Stimulated activated CD4-positive, alpha-beta T cell treated with anti-CD3 and anti-CD28 coated beads, Interleukin-1b, Interleukin-23, amount 100 ng/mL, for 4 hours (primary cell): ENCODE data around the gene GALNT9.
"Not testable (repeated sequence)": the region's sequence is repeated elsewhere in the genome, so short reads cannot be mapped to it uniquely, and the experiment has no call there.

Source experiments
- DNase-seq, 2 donors: peaks; one replicate each; pipeline ENCODE4 v3.0.0-alpha.2; 2020; ENCODE audit warnings: low read depth in 2 of 2

GALNT9 gene

DNA sequence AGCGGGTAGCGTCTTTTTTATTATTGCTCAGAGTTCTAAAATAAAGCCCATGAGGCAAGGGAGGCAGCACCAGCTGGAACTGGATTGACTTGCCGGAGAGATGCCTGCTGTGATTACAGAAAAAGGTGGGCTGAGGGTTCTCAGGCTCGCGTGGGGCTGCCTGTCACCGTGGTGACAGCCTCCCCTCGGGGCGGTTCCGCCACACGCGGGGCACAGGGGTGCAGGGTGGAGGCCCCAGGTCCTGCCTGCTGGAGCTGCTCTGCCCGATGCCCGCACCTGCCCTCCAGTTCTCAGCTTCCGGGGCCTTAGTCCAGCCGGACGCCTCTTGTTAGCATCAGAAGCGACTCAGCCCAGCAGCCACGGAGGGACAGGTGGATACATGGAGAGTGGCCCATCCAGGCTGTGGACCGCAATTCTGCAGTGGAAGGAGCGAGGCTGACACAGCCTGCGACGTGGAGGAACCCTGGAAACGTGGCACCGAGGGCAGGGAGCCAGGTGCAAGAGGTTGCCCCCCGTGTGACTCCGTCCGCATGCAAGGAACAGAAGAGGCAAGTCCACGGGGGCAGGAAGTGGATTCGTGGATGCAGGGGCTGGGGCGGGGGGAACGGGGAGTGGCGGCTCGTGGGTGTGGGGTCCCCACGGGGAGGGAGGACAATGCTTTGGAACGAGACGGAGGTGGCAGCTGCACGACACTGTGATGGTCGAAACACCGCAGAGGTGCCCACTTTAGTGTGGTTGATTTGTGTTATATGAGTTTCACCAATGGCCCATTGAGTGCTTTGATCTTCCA, 79.5 kb downstream of the GALNT9 start:
- no peak for DNase-seq

DNA sequence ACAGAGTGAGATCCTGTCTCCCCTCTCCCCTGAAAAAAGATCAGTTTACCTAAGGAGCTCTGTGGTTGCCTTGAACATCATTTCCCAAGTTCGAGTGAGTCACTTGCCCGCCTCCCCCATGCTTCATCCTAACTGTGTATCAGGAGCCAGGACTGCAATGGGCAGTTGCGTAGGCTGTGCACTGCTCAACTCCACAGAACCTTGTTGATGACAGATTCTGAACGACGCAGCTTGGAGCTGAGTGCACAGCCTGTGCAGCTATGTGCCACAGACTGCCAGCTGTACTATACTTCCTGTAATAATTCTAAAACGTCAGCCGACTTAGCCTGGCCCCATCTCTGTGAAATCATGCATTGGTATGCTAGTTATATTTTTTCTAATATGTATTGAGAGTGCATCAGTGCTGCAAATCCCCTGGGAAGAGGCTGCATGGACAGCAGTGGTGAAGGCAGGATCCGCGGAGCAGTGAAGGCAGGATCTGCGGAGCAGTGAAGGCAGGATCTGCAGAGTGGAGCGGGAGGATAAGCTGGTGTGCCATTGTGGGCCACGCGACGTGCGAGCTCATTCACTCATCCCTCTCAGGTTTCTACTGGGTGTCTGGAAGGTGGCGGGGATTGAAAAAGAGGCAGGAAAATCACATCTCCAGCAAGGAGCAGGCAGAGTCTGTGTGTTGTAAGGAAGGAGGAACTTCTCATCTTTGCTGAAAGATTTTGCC, 80.8 kb downstream of the GALNT9 start:
- DNase-seq = no peak

DNA sequence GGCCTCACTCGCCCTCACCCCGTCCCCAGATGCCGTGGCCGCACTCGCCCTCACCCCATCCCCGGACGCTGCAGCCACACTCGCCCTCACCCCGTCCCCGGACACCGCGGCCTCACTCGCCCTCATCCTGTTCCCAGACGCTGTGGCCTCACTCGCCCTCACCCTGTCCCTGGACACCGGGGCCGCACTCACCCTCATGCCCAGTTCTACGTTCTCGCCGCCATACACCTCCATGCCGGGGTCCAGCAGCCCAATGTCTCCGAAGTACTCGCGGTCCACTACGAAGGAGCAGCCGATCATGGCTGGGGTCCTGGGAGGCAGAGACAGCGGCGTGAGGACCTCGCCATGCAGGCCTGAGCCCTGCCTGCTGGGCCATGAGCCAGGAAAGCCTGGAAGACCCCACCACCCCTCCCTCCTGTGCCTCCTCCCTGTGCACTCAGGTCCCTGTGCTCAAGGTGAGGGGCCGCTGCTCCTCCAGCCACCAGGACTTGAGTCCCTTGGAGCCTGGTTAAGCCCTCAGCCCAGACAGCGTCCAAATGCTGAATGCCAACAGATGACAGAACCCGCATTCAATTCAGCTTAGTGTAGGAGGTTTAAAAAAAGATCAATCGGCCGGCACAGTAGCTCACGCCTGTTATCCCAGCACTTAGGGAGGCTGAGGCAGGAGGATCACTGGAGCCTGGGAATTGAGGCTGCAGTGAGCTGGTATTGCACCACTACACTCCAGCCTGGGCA, 81.5 kb downstream of the GALNT9 start:
- DNase-seq = no peak

DNA sequence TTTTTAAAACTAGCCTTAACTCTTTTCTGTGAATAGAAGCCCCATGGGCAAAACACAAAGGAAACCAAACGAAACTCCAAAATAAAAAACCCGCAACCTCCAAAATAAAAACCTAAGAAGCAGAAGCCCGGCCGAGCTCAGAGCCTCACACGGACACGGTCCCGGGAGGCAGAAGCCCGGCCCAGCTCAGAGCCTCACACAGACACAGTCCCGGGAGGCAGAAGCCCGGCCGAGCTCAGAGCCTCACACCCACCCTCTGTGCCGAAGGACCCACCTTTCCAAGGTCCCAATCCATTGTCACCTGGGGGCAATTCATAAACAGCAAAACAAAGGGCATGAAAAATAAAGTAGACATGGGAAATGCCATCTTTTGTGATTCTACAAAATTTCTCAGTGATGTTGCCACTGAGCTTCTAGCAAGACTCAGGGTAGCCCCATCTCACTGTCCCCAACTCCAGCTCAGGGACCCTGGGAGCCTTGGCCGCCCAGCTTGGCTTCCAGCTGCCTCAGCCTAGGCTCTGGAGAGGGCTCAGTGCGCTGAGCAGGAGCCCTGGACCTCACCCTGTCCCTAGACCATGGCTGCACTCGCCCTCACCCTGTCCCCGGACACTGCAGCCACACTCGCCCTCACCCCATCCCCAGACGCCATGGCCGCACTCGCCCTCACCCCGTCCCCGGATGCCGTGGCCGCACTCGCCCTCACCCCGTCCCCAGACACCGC, 82.2 kb downstream of the GALNT9 start:
- DNase-seq = no peak

DNA sequence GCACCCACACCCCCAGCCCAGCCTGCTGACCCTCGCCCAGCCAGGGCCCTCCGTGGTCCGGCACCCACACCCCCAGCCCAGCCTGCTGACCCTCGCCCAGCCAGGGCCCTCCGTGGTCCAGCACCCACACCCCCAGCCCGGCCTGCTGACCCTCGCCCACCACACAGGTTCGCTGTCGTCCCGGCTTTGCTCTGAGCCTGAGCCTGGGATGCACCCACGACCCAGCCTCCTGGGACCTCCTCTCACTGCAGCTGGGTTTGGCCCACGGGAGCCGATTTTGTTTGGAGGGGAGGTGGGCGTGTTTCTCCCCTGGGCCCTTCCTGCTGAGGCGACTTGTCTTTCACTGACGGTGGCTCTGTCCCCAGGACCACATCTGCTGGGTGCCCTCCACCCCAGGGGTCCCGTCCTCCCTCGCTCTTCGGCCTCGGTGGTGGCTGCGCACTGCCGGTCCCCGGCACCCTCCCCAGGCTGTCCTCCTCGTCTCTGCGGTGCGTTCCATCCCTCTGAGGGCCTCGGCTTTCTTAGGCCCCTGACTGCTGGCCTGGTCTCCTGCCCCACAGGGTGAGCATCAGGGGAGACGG, 83.8 kb downstream of the GALNT9 start:
- DNase-seq = no peak

DNA sequence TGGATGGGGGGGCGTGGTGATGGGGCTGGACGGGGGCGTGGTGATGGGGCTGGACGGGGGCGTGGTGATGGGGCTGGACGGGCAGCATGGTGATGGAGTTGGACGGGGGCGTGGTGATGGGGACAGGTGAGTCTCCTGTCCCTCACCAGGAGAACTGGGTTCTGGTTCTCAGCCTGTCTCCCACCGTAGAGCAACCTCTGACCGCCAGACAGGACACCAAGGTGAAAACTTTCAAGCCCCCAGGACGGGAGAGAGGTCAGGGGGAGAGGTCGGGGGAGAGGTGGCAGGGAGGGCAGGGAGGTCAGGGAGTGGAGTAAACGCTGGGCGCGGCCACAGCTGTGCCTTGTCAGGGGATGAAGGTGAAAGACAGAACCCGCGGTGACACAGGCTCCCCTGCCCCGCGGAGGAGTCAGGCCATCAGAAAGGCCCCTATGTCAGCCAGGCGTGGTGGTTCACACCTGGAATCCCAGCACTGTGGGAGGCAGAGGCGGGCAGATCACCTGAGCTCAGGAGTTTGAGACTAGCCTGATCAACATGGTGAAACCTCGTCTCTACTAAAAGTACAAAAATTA, 84.6 kb downstream of the GALNT9 start:
- no peak for DNase-seq

DNA sequence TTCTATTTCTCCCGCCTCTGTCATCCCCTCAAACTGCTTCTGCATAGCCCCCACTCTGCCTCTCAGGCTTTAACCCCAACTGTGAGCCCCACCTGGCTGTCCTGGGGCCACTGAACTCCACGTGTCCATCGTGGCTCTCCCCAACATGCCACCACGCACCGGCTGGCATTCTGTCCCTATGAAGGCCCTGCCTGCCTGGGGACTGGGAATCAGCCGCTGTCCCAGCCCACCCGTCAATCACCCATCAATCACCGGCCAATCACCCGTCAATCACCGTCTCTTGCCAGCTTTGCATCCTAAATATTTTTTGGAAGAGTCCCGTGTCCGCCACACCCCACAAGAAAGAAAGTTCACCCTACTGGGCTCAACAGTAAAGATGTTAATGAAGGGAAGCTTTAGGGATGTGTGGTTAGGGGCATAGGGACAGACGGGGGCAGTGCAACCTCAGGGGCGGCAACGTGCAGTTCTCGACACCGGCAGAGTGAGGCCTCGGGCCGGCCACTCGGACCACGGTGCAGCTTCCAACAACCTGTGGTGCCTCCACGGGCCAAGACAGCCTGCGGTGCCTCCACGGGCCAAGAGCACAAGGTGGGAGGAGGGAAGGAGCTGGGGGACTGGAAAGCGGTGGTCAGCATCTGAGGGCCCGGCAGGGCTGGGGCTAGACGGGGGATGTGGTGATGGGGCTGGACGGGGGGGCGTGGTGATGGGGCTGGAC, 85.6 kb downstream of the GALNT9 start:
- DNase-seq = no peak

DNA sequence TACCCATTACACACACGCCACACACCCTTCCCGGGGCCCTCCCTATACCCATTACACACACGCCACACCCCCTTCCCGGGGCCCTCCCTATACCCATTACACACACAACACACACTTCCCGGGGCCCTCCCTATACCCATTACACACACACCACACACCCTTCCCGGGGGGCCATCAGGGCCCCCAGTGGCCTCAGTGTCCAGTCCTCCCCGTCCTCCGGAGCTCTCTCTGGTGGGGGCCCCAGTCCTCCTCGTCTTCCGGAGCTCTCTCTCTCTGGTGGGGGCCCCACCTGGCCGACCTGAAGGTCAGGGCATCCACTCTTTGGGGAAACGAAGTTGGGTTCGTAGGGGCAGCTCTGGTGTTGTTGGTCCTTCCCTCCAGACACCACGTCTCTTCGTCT, 86.2 kb downstream of the GALNT9 start:
- not testable (repeated sequence) for DNase-seq

DNA sequence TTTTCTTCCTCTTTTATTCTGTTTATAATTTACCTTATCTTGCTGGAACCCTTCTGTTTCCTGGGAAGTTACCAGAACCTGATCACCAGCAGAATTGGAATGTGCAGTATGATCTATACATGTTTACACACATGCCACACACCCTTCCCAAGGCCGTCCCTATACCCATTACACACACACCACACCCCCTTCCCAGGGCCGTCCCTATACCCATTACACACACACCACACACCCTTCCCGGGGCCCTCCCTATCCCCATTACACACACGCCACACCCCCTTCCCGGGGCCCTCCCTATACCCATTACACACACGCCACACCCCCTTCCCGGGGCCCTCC, 88.8 kb downstream of the GALNT9 start:
- DNase-seq = not testable (repeated sequence)

DNA sequence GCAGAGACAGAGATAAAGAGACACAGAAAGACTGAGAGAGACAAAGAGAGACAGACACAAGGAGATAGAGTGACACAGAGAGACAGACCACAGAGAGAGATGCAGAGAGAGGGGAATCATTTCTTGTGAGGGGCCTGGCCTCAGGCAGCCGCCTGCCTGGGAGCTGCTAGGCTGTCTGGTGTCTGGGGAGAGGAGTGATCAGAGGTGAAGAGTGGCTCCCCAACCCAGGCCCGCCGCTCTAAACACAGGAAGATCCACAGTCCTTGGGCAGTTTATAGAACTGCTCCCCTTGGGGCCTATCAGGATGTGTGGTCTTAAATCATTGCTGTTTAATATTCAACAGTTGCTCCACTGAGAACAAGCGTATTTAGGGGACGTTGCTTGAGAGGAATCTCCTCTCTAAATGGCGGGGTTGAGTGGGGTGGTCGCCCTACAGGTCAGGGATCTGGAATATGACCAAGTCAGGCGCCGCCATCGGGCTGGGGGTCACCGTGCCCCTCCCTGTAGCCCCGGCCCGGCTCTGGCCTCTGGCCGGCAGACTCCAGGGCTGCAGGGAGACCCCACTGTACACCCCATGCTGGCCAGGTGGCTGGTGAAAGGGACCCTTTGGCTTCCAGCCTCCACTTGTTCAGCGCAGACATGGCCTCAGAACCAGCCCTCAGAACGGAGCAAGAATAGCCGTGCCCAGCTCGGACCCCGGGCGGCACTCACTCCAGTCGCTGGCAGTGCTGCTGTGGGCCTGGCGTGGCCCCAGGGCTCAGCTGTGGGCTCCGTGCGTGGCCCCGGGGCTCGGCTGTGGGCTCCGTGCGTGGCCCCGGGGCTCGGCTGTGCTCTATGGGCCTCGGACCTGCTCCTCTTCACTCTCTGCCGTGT, 89.4 kb downstream of the GALNT9 start:
- DNase-seq = no peak

DNA sequence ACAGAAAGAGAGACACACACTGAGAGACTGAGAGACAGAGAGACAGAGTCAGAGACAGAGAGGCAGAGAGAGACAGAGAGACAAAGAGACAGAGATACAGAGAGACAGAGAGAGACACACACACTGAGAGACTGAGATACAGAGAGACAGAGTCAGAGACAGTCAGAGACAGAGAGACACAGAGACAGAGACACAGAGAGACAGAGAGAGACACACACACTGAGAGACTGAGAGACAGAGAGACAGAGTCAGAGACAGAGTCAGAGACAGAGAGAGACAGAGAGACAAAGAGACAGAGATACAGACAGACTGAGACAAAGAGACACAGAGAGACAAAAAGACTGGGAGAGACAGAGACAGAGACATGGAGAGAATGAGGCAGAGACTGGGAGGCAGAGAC, 90.0 kb downstream of the GALNT9 start:
- no peak for DNase-seq

DNA sequence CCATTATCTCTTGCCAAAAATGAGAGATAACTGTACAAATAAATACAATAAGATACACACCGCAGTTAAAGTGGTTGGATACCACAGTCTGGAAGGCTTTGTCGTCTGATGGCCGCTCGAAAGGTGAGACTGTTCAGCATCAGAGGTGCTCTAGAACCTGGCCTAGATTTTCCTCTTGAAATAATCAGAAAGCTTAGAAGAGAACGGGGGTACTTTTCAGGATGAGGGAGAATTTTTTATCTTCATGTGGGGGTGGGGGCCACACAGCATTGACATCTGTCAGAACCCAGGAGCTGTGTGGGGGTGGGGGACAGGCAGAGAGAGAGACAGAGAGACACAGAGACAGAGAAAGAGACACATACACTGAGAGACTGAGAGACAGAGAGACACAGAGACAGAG, 90.5 kb downstream of the GALNT9 start:
- DNase-seq = no peak

DNA sequence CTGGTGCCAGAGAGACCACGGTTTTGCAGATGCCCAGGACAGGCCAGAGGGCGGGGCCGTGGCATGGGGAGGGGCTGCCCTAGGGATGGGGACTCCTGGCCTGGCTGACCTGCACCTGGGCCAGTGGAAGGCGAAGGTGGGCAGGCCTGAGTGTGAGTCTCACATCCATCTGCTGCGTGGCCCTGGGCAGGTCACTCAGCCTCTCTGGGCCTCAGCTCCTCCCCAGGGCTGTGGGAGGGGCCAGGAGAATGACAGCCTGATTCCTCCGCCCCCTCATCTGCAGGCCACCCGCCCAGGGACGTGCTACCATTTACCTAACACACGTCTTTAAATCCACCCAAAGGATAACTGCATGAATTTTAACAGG, 90.9 kb downstream of the GALNT9 start:
- DNase-seq = no peak

DNA sequence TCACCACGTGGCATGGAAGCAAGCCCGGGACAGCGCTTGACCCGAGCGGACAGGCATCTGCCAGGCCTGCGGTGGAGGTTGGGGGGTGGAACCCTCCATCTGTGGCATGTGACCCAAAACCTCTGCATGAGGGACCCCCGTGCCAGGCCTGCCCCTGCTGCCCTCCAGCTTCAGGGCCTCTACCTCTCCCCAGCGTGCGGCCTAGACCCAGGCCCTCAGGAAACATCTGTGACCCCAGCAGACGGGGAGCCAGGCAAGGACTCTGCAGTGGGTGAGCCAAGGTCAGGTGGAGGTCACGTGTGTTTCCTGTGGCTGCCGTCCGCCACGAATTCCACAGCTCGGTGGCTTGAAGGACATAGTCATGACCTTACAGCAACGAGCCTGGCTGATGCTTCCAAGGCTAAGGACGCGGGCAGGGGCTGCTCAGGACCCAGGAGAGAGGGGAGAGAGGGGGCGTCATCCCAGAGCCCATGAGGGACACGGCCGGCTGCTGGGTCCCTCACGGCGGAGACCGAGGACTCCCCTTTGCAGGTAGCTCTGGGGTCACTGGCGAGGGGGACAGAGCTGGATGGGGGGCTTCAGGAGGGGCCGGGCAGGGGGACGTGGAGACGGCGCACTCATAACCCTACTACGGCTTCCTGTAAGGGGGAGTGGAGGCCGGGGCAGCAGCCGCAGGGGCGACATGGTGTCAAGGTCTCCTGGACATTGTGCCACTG, 91.5 kb downstream of the GALNT9 start:
- no peak for DNase-seq

DNA sequence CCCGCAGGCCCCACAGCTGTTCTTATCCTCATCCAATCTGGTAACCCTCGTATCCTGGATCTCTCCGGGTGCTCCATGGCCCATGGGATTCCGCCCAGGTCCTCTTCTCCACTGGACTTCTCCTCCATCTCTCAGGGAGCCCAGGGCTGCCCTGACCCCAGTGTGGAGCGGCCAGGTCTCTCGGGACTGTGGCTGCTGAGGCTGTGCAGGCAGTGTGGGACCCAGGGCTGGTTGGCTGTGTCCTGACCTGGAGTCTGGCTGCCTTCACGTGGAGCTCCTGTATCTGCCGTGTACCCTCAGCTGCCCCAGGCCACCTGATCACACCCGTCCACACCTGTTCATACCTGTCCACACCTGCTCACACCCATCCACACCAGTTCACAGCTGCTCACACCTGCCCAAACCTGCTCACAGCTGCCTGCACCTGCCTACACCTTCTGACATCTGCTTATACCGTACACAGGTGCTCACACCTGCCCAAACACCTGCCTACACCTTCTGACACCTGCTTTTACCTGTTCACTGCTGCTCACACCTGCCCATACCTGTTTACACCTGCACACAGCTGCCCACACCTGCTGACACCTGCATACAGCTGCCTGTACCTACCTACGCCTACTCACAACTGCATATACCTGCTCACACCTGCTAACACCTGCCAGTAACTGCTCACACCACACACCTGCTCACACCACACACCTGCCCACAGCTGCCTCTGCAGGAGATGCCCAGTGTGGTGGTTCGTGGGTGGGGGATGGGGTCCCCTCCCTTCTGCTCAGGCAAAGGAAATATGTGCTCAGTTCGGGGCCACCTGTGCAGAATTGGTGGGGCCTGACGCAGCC, 92.2 kb downstream of the GALNT9 start:
- no peak for DNase-seq

DNA sequence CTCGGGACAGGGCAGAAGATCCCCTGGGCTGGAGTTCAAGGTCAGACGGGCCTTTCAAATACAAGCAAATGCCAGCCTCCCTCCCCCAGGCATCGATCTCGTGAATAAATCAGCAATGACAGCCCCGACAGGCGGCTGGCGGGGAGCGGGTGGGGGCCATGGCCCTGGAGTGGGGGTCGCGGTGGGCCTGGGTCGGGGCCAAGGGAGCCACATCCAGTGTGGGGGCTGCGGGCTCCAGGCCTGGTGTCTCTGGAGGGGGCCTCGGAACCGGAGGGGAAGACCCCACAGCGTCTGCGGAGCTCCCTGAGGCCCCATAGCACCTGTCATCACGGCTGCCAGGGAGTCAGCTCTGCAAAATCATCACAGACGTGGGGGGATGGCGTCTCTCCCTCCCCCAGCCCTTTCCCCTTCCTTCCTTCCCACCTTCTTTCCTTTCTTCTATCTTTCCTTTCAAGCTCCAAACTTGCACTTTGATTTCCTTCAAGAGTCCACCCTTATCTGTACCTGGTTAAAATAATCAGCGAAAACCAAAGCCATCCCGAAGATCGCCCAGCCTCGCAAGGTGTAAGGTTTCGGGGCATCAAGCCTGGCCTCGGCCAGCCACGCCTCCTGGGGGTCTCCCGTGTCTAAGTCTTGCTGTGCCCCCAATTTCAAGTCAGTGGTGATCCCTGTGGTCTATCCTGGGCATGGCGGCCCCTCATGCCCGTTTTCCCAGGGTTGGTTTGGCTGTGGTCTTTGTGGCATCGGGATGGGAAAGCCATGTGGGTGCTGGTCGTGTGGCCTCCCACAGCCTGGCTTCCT, 93.1 kb downstream of the GALNT9 start:
- no peak for DNase-seq

DNA sequence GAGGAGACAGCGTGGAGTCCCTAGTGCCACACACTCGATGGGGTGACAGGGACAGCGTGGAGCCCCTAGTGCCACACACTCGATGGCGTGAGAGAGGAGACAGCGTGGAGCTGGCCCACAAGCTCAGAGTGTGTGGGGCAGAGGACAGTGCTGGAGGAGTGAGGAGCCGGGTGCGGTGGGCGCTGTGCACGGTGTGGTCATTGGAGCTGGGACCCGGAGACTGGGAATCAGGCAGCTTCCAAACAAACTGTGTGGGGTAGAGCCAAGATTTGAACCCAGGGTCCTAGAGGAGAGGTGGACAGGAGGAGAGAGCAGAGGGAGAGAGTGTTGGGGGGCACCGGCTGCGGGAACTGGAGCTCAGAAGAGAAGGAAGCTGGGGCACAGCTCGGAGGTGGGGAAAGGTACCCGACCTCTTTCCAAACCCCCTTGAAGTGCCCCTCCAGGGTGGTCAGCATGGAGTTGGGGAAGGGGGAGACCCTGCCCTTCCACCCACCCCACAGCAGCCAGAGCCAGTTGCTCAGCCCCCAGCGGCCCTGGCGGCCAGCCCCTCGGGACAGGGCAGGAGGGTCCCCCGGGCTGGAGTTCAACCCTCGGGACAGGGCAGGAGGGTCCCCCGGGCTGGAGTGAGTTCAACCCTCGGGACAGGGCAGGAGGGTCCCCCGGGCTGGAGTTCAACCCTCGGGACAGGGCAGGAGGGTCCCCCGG, 94.1 kb downstream of the GALNT9 start:
- DNase-seq = no peak
